Measurements from ENCODE around the gene RPS6KL1. TPM values are rescaled to one million over a fixed set of nuclear protein-coding genes. Genes with fewer than 3 reads are reported as not detected.

The RPS6KL1 gene
- polyA plus RNA-seq, 2 of the 4 experiments (the other 2 are of a cell fraction) = 0.32 to 0.99 TPM

- TF ChIP-seq SREBF2 (IDR thresholded peaks at IDR 0.05) (no peak), PHF8 (IDR thresholded peaks at IDR 0.05; ENCODE audit: borderline replicate concordance, low read depth) (no peak), HOXA7 (CRISPR knock-in tag; IDR thresholded peaks at IDR 0.05) (no peak), MYC (IDR thresholded peaks at IDR 0.05; ENCODE audit: borderline replicate concordance, low read length) (no peak)
Measured at GRCh38 chr14:74941676-74942097, 18.6 kb upstream of the RPS6KL1 start (continued).

- no peaks in the 10 kb centered on the region for H3K9me3 ChIP-seq
- ChIA-PET POLR2A (no interaction called here), CTCF (interaction anchor here (0.6 to 7.9 kb wide), 7 partner anchors 16 to 329 kb away, joined by 3 to 105 read pairs (median 3); partner anchors contain the start of genes LTBP2 and PGF)
- H3K27ac ChIP-seq = no peak overlapping the region
- no peak for ATAC-seq
- no peak for DNase-seq (ENCODE audit: low read depth in 1 of 2, low spot score in 1 of 2)
- no peak overlapping the region for H3K4me2 ChIP-seq
- no peak for FAIRE-seq
- no peak for TF ChIP-seq TFCP2L1 (CRISPR knock-in tag; IDR thresholded peaks at IDR 0.05)
- TF ChIP-seq HES2 (IDR thresholded peaks at IDR 0.05) = no peak
- TF ChIP-seq E2F6 (IDR thresholded peaks at IDR 0.05; ENCODE audit: borderline replicate concordance, low read depth) = no peak
- no peak for TF ChIP-seq FOSL2 (IDR thresholded peaks at IDR 0.05)
- TF ChIP-seq FOSL2 (CRISPR knock-in tag; IDR thresholded peaks at IDR 0.05) = no peak
- no peak for TF ChIP-seq BHLHE40 (IDR thresholded peaks at IDR 0.05; ENCODE audit: low read depth, low read length)
- no peak for TF ChIP-seq REST (IDR thresholded peaks at IDR 0.05)
- no peak for TF ChIP-seq MAFK (IDR thresholded peaks at IDR 0.05; ENCODE audit: partially characterized antibody)
- no peak for TF ChIP-seq POLR2A (IDR thresholded peaks at IDR 0.05; ENCODE audit: low read length)
- no peak for TF ChIP-seq CHD4 (IDR thresholded peaks at IDR 0.05; ENCODE audit: borderline replicate concordance)
- TF ChIP-seq EP300 (IDR thresholded peaks at IDR 0.05) = no peak
- no peak for TF ChIP-seq TP53 (CRISPR knock-in tag; IDR thresholded peaks at IDR 0.05)
- no peak for TF ChIP-seq BCL3 (IDR thresholded peaks at IDR 0.05)
- TF ChIP-seq HDAC2 (IDR thresholded peaks at IDR 0.05) = no peak
- no peak for TF ChIP-seq RCOR1 (IDR thresholded peaks at IDR 0.05; ENCODE audit: low read depth, low read length)
- no peak for TF ChIP-seq NR3C1 (IDR thresholded peaks at IDR 0.05)
- no peak for TF ChIP-seq RARB (CRISPR knock-in tag; IDR thresholded peaks at IDR 0.05)
- no peak for TF ChIP-seq ATOH8 (CRISPR knock-in tag; IDR thresholded peaks at IDR 0.05; ENCODE audit: low read depth)
- TF ChIP-seq RFX5 (IDR thresholded peaks at IDR 0.05) = no peak
- TF ChIP-seq ZSCAN20 (CRISPR knock-in tag; IDR thresholded peaks at IDR 0.05) = no peak
- WGBS (ENCODE audit: missing lambda C conversion rate) = 87% methylated on average over 18 of the region's 18 CpGs
- peaks cover 21% of the 10 kb centered on the region for H3K4me1 ChIP-seq
- H3K4me3 ChIP-seq = no peak overlapping the region
Measured at GRCh38 chr14:74940956-74941565, 18.0 kb upstream of the RPS6KL1 start.

Data from A549 (cell line).